Measurements from ENCODE around the gene WSCD2. TPM values are rescaled to one million over a fixed set of nuclear protein-coding genes. Genes with fewer than 3 reads are reported as not detected.

WSCD2 gene
- total and polyA plus RNA-seq, 2 donors (not counting 3 experiments of a cell fraction or from before 2014, with no cell fraction given) = not detected

DNA sequence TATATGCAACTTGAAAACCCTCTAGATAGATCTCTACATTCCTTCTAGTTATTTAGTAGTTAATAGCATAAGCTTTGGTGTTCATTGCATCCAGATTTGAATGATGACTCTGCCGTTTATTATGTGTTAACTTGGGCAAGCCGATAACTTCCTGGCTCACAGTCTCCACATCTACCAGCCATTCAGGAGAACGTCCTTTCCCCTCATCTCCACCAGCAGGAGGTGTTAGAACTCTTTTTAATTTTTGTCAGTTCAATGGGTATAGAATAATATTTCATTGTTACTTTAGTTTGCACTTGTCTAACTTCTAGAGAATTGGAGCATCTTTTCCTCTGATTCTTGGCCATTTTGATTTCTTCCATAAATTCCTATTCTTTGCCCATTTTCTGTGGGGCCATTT, 30.0 kb upstream of the WSCD2 start:
- Histone ChIP-seq H3K9ac (replicated peaks; ENCODE audit: extremely low read depth, insufficient read depth, low read length) (no peak overlapping the region), H3K4me2 (ENCODE audit: insufficient read depth, low read length) (no peak overlapping the region), H2AFZ (ENCODE audit: low read depth, low read length) (no peak overlapping the region), H3K9me1 (replicated peaks; ENCODE audit: control insufficient read depth, extremely low read depth, insufficient read depth, low read length) (no peaks in the 10 kb centered on the region), H3K9me3 (replicated peaks; ENCODE audit: control insufficient read depth, insufficient read depth, low read length) (no peaks in the 10 kb centered on the region), H3K27ac (ENCODE audit: insufficient read depth, low read depth, low read length) (no peak overlapping the region), H4K20me1 (replicated peaks; ENCODE audit: control insufficient read depth, extremely low read depth, insufficient read depth, low read length) (no peaks in the 10 kb centered on the region), H3K27me3 (ENCODE audit: control insufficient read depth in 2 of 2, insufficient read depth in 2 of 2, low read length in 2 of 2) (no peaks in the 10 kb centered on the region), H3K4me3 (replicated peaks in 1 of 3; ENCODE audit: insufficient read depth in 1 of 3, low read depth in 1 of 3, low read length in 3 of 3) (no peak overlapping the region), H3K36me3 (ENCODE audit: control insufficient read depth in 2 of 2, extremely low read depth in 1 of 2, insufficient read depth in 2 of 2, low read length in 2 of 2) (no peaks in the 10 kb centered on the region), H3K79me2 (ENCODE audit: control insufficient read depth, insufficient read depth, low read length) (no peaks in the 10 kb centered on the region), H3K4me1 (ENCODE audit: control insufficient read depth, extremely low read depth, insufficient read depth, low read length) (no peaks in the 10 kb centered on the region)
- FAIRE-seq (no peak), DNase-seq (ENCODE audit: low read depth, low spot score) (peak; percentile 3)
- no TSS peak for BruUV-seq (replicated peaks)
- ChIA-PET CTCF (no interaction called here), POLR2A (no interaction called here)
- intact Hi-C loops (cut with micrococcal nuclease) (loop anchor here (1.0 kb wide), 1 partner anchor 358 kb away; no protein-coding TSS in a partner anchor), dilution Hi-C loops (cut with MboI; ENCODE audit: extremely low pct_ligation_motif_present, low sequenced_read_pairs) (no loop called here)
- TF ChIP-seq JUN (IDR thresholded peaks at IDR 0.05; ENCODE audit: borderline replicate concordance, insufficient read depth, insufficient read length, low read depth) = no peak
- TF ChIP-seq EZH2 (IDR thresholded peaks at IDR 0.05; ENCODE audit: borderline replicate concordance, low read depth, low read length, severe bottlenecking) = no peak
- TF ChIP-seq, protein P1, sequence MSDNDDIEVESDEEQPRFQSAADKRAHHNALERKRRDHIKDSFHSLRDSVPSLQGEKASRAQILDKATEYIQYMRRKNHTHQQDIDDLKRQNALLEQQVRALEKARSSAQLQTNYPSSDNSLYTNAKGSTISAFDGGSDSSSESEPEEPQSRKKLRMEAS (IDR thresholded peaks at IDR 0.05; ENCODE audit: insufficient read depth, insufficient read length) = no peak
- TF ChIP-seq, protein P2, sequence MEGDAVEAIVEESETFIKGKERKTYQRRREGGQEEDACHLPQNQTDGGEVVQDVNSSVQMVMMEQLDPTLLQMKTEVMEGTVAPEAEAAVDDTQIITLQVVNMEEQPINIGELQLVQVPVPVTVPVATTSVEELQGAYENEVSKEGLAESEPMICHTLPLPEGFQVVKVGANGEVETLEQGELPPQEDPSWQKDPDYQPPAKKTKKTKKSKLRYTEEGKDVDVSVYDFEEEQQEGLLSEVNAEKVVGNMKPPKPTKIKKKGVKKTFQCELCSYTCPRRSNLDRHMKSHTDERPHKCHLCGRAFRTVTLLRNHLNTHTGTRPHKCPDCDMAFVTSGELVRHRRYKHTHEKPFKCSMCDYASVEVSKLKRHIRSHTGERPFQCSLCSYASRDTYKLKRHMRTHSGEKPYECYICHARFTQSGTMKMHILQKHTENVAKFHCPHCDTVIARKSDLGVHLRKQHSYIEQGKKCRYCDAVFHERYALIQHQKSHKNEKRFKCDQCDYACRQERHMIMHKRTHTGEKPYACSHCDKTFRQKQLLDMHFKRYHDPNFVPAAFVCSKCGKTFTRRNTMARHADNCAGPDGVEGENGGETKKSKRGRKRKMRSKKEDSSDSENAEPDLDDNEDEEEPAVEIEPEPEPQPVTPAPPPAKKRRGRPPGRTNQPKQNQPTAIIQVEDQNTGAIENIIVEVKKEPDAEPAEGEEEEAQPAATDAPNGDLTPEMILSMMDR (IDR thresholded peaks at IDR 0.05; ENCODE audit: extremely low read depth in 1 of 2, insufficient read depth in 1 of 2, low read depth in 1 of 2, low read length in 2 of 2) = peak; percentile 1 to 4
- no peak for TF ChIP-seq POLR2AphosphoS5 (IDR thresholded peaks at IDR 0.05; ENCODE audit: insufficient read depth, low read depth, low read length)
